ENCODE measurements around the gene TOP1.
A peak's percentile ranks its signal among the peaks of the same experiment; 100 is the strongest.

TOP1 gene

DNA sequence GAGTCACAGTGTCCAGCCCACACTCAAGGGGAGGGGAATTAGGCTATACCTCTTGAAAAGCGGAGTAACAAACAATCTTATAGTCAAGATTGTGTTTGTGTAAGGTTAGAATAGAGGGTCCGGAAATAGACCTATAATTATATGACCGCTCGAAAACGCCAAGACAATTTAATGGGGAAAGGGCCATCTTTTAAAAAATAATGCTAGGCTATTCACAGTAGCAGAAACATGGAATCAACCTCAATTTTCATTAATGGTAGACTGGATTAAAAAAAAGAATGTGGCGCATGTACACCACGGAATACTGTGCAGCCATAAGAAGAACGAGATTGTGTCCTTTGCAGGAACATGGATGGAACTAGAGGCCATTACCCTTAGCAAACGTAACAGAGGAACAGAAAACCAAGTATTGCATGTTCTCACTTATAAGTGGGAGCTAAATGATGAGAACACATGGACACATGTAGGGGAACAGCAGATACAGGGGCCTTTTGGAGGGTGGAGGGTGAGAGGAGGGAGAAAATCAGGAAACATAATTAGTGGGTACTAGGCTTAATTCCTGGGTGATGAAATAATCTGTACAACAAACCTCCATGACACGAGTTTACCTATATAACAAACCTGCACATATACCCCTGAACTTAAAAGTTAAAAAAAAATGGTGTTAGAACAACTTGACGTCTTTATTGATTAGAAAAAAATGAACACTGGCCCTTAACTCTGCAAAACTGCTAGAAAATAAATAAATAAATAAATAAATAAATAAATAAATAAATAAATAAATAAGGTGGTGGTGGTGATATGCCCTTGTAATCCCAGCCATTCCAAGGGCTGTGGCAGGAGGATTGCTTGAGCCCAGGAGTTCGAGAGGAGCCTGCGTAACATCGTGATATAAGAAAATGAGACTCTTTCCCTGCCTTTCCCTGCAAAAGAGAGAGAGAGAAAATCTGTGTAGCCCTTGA, 30.3 kb downstream of the TOP1 start:
- no peak for DNase-seq

DNA sequence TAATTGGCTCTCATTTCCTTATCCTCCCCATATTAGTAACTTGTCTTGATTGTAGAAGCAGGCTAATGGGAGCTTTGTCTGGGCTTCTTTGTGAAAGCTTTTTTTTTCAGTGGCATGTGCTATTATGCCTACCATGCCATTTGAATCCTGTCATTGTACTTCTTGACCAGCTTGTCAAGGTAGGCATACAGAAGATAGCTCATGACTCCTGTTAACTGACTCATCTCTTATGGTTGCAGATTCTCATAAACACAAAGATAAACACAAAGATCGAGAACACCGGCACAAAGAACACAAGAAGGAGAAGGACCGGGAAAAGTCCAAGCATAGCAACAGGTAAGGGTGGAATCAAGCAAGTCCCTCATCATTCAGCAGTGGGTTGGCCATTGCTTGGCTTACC, 32.5 kb downstream of the TOP1 start:
- no peak for DNase-seq

DNA sequence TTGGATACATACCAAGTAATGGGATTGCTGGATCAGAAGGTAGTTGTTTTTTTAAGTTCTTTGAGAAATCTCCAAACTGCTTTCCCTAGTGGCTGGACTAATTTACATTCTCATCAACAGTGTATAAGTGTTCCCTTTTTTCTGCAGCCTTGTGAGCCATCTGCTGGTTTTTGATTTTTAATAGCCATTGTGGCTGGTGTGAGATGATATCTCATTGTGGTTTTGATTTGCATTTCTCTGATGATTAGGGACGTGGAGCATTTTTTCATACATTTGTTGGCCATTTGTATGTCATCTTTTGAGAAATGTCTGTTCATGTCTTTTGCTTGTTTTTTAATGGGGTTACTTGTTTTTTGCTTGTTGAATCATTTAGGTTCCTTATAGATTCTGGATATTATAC, 34.8 kb downstream of the TOP1 start:
- DNase-seq = no peak

DNA sequence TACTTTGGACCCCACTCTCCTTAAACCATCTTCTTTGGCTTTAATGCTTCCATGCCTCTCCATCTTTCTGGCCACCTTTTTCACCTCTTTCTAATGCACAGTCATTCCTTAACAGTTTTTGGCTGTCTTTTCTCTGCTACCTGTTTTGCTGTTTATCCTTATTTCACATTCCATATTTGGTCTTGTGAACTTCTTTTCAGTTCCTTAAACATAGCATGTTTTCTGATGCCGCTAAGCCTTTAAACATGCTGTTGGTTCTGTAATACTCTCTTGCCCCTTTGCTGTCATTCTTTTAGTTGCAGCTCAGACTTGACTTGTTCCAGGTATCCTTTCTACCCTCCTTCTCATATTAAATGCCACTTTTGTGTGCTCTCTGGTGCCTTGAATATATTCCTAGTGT, 35.8 kb downstream of the TOP1 start:
- DNase-seq = no peak

DNA sequence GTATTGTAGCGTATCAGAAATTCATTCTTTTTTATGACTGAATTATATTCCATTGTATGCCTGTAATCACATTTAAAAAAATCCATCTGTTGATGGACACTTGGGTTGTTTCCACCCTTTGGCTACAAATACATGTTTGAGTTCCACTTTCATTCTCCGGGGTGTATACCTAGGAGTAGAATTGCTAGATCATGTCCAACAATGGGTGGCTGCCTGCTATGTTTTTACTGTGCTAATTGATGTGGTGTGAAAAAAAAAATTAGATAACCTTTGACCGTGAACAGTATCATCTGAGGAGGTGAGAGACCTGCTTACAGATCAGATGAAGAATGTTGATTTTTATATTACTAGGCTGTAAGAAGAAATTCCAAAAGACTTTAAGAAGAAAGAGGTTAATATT, 37.1 kb downstream of the TOP1 start:
- no peak for DNase-seq

DNA sequence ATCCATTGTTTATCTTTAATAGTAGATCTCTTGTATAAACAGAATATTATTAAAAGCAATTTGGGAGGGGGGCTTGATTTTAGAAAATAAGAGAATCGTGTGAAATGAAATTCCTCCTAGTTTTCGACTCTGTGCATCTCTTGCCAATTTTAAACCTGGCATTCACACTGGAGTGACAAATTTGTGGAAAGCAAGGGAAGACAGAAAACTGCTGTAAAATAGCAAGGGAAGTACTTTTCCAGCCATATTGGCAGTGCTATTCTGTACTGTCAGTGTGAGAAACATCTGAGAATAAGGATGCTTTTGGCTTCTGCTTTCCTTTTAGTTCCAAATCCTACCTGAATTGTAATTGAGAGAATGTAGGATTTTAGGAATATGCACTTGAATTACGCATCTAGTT, 40.2 kb downstream of the TOP1 start:
- no peak for DNase-seq

DNA sequence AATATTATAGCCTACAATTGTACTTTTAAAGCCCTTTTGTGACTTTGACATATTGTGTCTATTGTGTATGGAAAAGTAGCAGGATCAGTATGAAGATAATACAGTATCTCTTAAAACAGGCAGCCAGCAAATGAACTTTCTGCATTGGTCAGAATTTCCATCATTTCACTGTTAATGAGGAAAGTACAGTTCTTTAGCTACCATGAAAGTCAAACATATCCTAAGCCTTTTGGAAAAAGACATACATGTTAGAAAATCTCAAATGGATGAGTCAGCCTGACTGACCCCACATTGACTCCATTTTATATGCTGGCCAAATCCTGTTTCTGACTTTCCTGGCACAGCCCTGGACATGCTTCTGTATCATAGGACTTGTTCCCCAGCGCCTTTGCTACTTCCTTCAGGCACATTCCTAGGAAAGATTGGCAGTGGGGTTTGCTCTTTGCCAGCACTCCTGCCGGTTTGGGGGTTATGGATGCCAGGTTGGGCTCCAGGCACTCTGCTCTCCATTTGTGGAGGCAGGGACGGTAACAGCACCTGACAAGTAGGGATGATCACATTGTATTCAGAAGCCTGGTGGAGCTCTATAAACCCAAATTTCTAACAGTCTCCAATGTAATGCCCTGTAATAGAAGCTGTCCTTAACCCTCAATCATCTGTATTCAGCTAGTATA, 43.7 kb downstream of the TOP1 start:
- DNase-seq = peak; percentile 91

DNA sequence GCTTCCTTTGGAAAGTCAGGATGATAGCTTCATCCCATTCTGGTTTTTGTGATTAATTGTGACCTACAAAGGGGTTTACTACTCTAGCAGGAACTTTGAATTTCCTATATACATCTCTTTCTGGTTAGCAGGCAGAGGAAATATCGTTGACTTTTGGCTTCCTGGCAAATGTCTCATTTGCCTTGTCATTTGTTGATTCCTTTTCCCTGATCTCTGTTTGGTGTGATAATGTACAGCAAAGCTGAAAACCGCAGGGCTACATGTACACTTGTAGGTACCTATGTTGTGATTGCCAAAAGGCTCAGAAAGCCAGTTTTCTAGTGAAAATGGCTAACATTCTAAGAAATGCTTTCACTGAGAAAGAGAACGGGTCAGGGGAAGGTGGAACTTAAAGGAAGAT, 44.3 kb downstream of the TOP1 start:
- no peak for DNase-seq

DNA sequence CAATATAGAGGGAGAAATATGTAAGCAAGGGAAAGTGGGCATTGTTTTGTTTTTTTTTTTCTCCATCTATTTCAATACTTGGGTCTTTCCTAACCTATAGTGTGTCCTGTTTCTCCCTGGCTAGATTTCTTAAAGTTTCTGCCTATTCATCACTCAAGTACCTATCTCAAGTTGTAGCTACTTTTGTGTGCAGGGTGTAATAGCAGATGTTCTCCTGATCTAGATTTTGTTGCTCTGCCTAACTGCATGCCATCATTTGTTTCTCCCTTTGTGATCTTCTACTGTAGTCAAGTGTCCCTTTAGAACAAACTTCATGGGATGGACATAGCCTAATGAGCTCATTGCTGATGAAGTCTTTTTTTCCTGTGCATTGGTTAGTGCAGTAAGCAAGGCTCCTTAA, 45.8 kb downstream of the TOP1 start:
- DNase-seq = no peak

DNA sequence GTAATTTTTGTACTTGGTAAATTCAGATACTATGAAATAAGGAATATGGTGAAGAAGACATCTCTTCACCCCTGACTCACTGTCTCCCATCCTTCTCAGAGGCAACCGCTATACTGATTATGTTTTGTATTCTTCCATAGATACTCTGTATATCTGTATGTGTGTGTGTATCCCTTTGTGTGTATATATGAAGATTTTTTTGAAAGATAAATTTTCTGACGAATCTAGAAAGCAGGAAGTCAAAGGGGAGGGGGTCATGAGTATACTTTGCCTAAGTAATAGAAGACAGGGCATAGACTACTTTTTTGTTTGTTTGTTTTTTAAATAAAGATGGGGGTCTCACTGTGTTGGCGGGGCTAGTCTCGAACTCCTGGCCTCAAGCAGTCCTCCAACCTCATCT, 48.2 kb downstream of the TOP1 start:
- DNase-seq = no peak

DNA sequence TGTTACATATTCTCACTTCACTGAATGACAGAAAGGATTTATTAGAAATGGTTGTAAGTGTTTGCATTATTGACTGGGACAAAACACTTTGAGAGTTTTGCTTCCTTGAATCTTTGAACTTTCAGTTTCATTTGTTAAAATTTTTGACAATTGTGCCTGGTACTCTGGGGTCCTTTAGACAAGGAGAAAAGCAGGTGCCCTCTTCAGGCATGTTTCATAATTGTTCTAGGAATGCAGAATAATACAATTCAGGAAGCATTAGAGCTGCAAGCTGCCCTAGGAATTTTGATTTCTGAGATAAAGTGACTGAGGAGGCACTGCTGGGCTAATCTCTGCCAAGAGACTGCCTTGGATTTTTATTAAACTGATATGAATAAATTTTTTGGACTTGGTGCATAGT, 49.7 kb downstream of the TOP1 start:
- peak; percentile 87 for DNase-seq

DNA sequence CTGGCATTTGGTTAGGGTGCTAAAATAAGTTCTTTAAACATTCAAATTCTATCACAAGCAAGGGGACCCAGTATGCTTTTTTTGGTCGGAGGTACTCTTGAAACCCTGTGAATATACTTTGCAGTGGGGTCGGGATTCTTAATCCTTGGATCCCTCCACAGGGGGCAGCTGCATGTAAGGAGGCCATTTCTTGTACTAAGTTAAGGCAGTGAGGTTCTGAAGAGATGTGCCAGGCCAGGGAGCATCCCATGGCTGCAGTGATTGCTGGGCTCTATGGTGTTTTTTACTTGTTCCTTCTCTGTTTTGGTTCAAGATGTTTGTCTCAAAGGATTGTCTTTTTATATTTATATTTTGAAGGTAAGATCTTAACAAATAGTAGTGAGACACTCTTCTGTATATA, 50.4 kb downstream of the TOP1 start:
- DNase-seq = no peak

DNA sequence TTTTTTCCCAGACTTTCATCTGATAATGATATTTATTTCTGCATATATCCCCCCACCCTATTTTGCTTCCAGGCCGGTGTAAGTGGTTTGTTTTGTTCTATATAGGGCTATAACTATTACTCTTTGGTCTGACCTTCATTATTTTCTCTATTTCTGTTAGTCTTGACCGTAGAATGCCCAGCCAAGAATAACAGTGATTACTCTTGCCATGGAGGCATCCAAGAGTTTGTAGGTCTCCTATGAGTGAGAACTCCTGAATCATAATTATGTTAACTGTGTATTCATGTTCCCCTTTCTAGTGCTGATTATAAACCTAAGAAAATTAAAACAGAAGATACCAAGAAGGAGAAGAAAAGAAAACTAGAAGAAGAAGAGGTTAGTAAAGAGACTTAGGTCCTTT, 52.2 kb downstream of the TOP1 start:
- no peak for DNase-seq

DNA sequence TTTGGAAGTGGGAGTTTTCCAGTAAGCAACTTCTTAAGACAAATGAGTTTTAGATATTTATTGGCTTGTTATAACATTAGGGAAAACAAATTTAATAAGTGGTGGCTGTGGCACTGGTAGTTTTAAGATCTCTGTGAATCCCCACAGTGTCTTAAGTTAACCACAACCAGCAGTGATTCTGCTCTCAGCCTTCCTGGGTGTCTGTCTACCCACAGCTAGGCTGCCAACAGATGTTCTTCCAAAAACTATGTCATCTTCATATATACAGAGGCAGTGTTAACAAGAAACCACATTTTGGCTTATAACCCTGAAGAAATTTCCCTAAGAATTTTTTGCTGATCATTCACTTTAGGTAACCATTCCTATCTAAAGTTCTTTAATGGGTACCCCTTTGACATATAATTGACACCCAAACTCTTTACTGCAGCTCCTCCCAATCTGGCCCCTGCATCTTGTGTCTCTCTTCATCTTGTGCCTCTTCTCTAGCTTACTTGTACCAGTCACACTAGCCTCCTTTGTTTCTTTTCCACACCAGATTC, 52.7 kb downstream of the TOP1 start:
- no peak for DNase-seq

DNA sequence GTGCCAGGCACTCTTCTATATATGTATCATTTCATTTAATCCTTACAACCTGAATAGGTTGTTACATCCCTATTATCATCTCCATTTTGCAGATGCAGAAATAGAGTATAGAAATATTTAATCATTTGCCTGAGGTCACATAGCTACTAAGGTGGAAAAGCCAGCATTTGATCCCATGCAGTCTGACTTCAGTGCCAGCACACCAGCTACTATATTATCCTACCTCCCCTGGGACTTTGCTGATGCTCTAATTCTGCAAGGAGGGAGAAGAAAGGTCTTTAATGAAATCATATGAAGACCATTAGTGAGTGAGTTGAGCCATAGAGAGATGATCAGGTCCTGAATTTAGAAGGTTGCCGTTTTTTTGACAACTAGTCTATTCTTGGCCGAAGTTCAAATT, 53.7 kb downstream of the TOP1 start:
- DNase-seq = no peak

DNA sequence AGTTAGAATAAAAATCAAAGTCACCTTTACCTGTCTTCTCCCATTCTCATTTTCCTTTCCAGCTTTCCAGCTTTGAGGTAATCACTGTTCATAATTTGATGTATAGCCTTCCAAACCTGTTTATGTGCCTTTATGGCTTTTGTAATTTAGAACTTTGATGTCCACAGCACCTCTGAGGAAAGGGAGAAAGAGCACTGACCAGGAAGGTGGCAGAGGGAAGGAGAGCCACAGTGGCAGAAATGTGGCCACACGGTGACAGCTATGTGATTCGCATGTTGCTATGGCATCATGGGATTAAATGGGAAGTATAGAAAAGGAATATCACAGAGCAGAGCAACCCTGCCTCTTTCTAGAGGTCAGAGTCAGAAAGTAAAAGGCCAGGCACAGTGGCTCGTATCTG, 57.0 kb downstream of the TOP1 start:
- DNase-seq = no peak

DNA sequence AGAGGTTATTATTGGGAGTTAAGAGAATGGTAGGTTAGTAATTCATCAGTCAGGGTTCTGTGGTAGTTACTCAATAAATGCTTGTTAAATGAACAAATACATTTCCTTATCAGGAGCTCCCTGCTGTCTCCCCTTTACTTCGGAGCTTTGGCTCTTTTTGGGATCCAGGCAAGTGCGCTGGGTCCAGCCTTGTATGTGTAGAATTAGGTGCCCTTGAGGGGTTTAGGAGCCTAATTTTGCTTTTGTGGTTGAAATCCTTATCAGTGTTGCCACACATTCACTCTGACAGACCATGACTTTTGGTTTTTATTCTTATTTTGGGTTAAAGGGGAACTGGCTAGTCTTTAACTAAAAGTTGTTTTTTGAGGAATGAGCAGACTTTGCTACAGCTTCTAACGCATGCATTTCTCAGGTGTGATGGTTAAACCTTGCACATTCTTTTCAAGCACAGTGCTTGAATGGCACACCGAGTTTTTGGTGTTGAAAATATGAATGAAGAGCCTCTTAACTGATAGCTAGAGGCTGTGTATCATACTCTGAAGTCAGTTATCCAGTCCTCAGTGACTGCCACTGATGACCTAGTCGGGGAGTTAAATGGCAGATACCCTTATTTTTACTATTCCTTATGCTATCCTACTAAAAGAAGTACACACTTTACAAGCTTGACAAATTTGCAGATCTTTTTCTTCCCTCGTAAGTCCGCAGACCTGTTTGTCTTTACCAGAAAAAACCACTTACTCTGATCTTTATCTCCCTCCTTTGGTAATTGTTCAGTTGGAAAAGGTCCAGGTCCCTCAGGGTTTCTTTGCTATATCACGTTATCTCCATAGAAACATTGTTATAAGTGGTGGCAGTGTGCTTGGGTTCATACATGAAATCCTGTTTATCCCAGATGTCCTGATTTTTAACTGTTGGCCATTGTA, 58.0 kb downstream of the TOP1 start:
- no peak for DNase-seq

DNA sequence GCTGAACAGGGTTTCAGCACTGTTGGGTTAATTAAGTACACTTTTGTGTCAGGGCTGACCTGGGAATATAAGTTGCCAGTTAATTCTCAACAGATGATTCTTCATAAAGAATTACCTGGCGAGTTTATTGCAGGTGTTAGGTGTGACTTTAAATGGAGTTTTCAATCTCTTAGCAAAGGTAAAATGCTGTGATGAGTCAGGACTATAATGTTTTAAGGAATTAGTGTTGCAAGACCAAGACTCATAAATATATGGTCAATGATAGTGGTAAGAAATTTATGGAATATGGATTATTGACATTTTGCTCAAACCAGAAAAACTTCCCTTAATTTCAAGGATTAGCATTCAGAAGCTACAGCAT, 58.7 kb downstream of the TOP1 start:
- no peak for DNase-seq

DNA sequence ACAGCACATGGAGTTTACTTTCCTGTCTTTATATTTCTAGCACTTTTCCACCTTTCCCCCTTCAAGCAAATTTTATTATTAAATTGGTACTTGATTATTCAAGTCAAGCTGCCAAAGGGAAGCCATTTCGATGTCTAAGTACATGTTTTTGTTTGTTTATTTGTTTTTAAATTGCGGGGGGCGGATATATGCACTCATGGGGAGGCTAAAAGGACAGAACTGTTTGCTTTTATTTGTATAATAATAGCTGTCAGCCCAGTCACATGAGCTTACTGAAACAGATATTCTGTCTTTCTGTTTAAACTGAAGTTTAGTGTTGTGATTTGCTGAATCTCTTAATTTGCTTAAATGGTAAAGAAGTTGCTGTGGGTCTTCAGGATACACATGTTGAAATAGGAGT, 59.2 kb downstream of the TOP1 start:
- no peak for DNase-seq

DNA sequence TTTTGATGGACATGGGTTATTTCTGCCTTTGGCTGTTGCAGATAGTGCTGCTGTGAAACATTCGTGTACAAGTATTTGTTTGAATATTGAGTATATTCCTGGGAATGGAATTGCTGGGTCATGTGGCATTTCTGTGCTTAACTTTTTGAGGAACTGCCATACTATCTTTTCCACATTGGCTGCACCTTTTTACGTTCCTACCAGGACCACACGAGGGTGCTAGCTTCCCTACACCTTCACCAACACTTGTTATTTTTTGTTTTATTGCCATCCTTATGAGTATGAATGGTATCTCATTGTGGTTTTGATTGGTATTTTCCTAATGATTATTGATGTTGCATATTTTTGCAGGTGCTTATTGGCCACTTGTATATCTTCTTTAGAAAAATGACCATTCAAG, 60.9 kb downstream of the TOP1 start:
- no peak for DNase-seq

DNA sequence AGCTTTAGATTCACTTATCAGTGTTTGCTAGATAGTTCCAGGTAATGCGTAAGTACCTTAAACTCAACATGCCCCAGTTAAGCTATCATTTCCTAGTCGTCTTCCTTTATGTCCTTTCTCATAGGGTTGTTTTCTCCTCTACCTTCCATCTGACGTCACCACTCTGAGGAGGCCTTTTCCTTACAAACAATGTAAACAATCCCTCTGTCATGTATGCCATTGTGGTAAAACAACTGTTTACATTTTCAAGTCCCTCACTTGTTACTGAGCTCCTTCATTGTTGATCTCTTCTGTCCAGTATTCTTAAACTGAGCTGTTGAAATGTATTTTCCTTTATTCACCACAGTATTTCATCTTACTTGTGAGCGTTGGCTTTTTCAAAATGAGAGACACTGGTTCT, 63.3 kb downstream of the TOP1 start:
- DNase-seq = no peak

DNA sequence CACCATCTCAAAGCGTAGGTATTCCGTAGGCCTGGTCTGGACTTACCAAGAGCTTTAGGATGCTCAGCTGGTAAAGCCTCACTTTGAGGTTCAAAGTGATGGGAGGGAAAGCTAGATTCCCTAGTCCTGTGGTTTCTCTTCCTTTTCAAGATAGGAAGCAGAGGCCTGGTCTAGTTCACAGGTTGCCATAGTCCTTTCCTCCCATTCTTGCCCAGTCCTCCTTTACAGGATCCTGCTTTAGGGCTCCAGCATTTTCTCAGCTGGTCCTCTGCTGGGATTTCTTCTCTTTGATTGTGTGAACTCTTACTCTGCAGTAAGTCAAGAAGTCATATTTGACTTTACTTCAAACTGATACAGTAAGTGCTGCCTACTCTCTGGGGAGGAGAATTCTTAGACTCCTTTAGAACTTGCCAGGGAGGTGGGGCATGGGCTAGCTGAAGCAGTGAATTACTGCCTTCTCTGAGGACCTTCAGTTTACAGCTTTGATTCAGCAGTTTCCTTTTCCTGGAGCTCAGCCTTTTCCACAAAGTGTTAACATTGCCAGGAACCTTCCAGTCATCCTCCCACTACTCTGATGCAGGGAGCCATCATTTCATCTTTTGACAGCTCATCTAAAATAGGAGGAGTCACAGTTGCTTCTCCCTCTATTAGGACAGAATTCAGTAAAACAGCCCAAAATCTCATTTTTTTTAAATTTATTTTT, 65.9 kb downstream of the TOP1 start:
- DNase-seq = peak; percentile 20

Measured in EL (cell line).